AG09319 (cell line): ENCODE measurements around the gene CALML3.
"Not testable (repeated sequence)": the region's sequence is repeated elsewhere in the genome, so short reads cannot be mapped to it uniquely, and the experiment has no call there.

ENCODE experiments used
- DNase-seq: peaks from one replicate; pipeline ENCODE4 v3.0.0-alpha.2; 2010; ENCODE audit warnings: low read depth; ENCODE audit errors: extremely low read depth
- CTCF ChIP-seq: IDR thresholded peaks from 2 replicates; pipeline ENCODE4 v1.5.1; 2011; ENCODE audit warnings: low read depth, mild to moderate bottlenecking, inconsistent platforms, low read length, moderate library complexity

CALML3 gene

GRCh38 chr10:5556576-5556975, 31.8 kb downstream of the CALML3 start:
- TF ChIP-seq CTCF: no peak
- no peak for DNase-seq

GRCh38 chr10:5557040-5557721, 32.4 kb downstream of the CALML3 start:
- no peak for DNase-seq
- TF ChIP-seq CTCF: no peak

- no peak for TF ChIP-seq CTCF
Observed at GRCh38 chr10:5557799-5558771, 33.3 kb downstream of the CALML3 start.

GRCh38 chr10:5559022-5559421, 34.3 kb downstream of the CALML3 start:
- DNase-seq: not testable (repeated sequence)

More at GRCh38 chr10:5557799-5558771, 33.3 kb downstream of the CALML3 start:
- DNase-seq: no peak

GRCh38 chr10:5559642-5560141, 34.9 kb downstream of the CALML3 start:
- TF ChIP-seq CTCF: no peak

GRCh38 chr10:5560142-5560816, 35.5 kb downstream of the CALML3 start:
- DNase-seq: no peak
- no peak for TF ChIP-seq CTCF

More at GRCh38 chr10:5559642-5560141, 34.9 kb downstream of the CALML3 start:
- DNase-seq: no peak

GRCh38 chr10:5560817-5561703, 36.3 kb downstream of the CALML3 start:
- DNase-seq: no peak
- TF ChIP-seq CTCF: no peak
